Measurements from ENCODE around the gene FIG4. TPM values are rescaled to one million over a fixed set of nuclear protein-coding genes. Genes with fewer than 3 reads are reported as not detected.
"Not testable (repeated sequence)": the region's sequence is repeated elsewhere in the genome, so short reads cannot be mapped to it uniquely, and the experiment has no call there.

FIG4 gene
- polyA plus RNA-seq, 1 donor from 2014 or later: 45.2 TPM

DNA sequence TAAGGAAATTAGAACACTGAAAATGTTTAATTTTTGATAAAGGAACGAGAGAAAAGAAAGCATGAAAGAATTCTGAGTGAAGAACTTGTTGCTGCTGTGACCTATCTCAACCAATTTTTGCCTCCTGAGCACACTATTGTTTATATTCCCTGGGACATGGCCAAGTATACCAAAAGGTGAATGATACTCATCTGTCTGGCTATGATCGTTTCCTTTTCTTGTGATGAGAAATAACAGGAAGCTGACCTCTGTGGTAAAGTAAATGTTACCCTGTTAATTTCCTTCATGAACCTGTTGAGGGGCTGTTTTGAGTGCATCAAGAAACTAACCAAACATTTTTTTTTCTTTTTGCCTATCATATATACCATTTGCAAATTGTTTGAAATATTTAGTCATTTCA lies 69.1 kb downstream of the FIG4 start:
- H3K4me1 Mint-ChIP-seq: peaks cover 8 to 16% (median 16%) of the 10 kb centered on the region in 3 donors
- no peak overlapping the region for H3K4me3 Mint-ChIP-seq
- H3K27me3 Mint-ChIP-seq: no peaks in the 10 kb centered on the region
- peaks cover 3 to 6% (median 3%) of the 10 kb centered on the region in 3 donors for H3K9me3 Mint-ChIP-seq
- peak overlapping the region in 2 of 3 donors; percentile 36 to 81 for H3K27ac Mint-ChIP-seq
- peaks cover 27% of the 10 kb centered on the region for H3K36me3 Mint-ChIP-seq

DNA sequence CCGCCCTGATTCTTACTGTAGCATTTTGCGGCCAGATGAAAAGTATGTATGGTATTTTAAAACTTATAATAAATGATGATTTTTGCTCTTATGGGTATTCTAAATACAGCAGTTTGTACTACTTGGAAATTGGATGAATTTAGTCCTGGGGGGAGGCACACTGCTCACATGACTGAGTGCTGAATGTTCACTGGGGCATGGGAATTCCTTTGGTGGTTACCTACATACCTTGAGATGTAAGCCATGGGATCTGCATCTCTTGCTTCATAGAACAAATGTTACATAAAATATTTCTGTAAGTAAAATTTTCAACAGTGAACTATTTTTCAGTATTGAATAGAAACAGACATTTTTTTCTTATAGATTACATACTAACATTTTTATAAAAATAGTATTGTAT lies 71.1 kb downstream of the FIG4 start:
- H3K36me3 Mint-ChIP-seq: peaks cover 17% of the 10 kb centered on the region
- peaks cover 3 to 4% (median 4%) of the 10 kb centered on the region in 3 donors for H3K9me3 Mint-ChIP-seq
- H3K27me3 Mint-ChIP-seq: no peaks in the 10 kb centered on the region
- peaks cover 6 to 17% (median 16%) of the 10 kb centered on the region in 3 donors for H3K4me1 Mint-ChIP-seq
- no peak overlapping the region for H3K27ac Mint-ChIP-seq
- H3K4me3 Mint-ChIP-seq: no peak overlapping the region

DNA sequence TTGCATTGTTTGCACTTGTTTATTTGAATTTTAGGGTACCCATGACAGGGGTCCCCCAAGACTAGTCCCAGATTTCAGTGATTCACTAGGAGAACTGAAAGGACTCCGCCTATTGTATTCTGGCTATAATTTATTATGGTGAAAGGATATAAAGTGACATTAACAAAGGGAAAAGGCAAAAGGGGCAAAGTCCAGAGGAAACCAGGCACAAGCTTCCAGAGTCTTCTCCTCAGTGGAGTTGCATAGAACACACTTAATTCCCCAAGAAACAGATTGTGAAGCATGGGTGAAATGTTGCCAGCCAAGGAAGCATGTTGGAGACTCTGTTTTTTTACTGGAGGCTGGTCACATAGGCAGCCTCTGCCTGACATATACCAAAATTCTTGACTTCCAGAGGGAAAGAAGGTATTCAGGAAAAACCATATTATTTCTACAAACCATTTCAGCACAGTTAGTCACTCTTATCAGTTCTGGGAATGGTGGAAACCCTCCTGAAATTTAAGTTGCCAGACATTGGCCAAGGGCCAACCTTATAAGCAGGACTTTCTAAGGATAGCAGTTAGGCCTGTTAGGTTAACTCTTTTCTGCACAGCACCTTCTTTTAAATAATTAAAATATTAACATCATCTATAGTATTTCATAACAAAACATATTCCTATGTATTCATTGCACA lies 71.8 kb downstream of the FIG4 start:
- Mint-ChIP-seq H3K36me3 (peaks cover 16% of the 10 kb centered on the region), H3K4me1 (peaks cover 6 to 19% (median 16%) of the 10 kb centered on the region in 3 donors), H3K27me3 (no peaks in the 10 kb centered on the region), H3K27ac (peak overlapping the region in 1 of 3 donors; percentile 57), H3K4me3 (no peak overlapping the region), H3K9me3 (peaks cover 1 to 6% (median 3%) of the 10 kb centered on the region in 3 donors)

DNA sequence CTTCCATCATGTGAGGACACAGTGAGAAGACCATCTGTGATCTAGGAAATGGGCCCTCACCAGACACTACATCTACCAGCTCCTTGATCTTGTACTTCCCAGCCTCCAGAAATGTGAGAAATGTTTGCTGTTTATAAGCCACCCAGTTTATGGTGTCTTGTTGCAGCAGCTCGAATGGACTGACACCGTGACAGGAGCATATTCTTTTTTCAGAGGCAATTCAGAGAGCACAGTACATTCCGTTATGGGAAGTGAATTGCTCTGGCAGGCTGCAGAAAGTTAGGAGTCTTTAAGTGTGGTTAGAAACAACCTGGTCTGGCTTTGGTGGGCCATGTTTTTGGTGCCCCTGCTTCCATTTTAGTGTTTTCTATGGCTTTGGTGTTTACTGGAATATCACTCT lies 75.1 kb downstream of the FIG4 start:
- H3K9me3 Mint-ChIP-seq: peaks cover 0 to 3% (median 0%) of the 10 kb centered on the region in 3 donors
- H3K36me3 Mint-ChIP-seq: peaks cover 14% of the 10 kb centered on the region
- peaks cover 20 to 25% (median 21%) of the 10 kb centered on the region in 3 donors for H3K4me1 Mint-ChIP-seq
- H3K27me3 Mint-ChIP-seq: no peaks in the 10 kb centered on the region
- no peak overlapping the region for H3K27ac Mint-ChIP-seq
- H3K4me3 Mint-ChIP-seq: no peak overlapping the region

DNA sequence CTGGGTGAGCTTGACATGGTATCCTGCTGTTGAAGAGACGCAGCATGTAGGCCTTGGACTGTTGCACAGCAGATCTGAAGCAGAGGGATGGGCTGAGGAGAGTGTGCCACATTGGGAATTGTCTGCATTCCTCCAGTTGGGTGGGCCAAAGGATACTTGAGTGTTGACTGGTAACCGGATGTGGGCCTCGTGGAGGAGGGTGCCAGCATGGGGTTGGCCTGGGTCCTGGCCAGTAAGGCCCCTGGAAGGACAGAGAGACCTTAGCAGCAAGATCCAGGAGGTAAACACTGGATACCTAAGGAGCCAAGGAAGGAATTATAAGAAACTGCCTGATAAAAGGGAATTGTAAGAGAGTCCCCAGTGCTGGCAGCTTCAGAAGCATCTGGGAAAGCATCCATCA lies 76.9 kb downstream of the FIG4 start:
- Mint-ChIP-seq H3K27me3 (no peaks in the 10 kb centered on the region), H3K27ac (no peak overlapping the region), H3K4me3 (peak overlapping the region in 1 of 4 donors; percentile 52), H3K36me3 (peaks cover 16% of the 10 kb centered on the region), H3K9me3 (peaks cover 0 to 7% (median 0%) of the 10 kb centered on the region in 3 donors), H3K4me1 (peaks cover 28 to 32% (median 29%) of the 10 kb centered on the region in 3 donors)

DNA sequence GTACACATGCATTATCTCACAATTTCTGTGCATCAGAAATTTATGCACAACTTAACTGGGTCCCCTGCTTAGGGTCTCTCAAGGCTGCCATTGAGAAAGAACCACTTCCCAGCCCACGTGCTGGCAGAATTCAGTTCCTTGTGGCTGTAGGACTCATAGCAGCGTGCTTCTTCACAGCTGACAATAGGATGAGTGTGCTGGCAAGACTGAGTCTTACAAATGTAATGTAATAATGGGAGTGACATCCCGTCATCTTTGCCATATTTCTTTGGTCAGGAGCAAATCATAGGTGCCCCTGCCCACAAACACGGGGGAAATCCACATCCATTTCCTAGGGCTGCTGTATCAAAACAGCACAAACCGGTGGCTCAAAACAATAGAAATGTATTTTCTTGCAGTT lies 77.4 kb downstream of the FIG4 start:
- no peaks in the 10 kb centered on the region for H3K27me3 Mint-ChIP-seq
- peaks cover 29 to 32% (median 29%) of the 10 kb centered on the region in 3 donors for H3K4me1 Mint-ChIP-seq
- peak overlapping the region in 1 of 3 donors; percentile 53 for H3K27ac Mint-ChIP-seq
- peak overlapping the region in 2 of 4 donors; percentile 84 to 86 for H3K4me3 Mint-ChIP-seq
- H3K36me3 Mint-ChIP-seq: peaks cover 16% of the 10 kb centered on the region
- H3K9me3 Mint-ChIP-seq: peaks cover 0 to 7% (median 0%) of the 10 kb centered on the region in 3 donors

DNA sequence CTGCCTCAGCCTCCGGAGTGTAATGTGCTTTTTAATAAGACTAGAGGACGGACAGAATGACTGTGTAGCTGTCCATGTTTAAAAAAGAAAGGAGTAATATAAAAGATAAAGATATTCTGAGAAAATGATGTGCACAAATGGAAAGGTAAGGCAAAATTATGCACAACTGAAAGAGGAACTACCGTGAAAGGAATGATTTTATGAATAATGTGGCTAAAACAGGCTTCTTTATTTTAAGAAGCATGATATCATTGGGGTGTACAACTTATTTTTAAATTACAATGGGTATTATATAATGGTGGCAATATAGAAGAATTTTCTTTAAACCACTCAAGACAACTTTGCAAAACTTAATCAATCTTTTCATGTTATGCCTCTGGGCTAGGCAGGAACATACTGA lies 78.1 kb downstream of the FIG4 start:
- H3K36me3 Mint-ChIP-seq: peaks cover 16% of the 10 kb centered on the region

DNA sequence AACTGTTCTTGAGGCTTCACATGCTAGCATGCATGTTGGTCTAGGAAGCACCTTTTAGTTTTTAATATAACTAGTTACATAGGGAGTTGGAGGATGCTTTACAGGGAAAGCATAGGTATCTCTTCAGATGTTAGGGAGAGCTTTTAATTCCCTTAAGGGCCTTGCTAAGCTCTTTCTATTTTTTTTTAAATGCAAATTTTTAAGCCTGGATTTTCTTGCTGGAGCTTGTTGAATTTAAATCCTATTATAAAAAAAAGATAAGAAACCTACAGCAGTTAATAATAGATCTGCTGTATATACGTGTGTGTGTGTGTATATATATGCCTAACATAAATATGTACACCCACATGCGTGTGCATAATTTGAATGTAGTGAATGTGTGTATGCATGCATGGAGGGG lies 79.0 kb downstream of the FIG4 start:
- Mint-ChIP-seq H3K4me3 (peak overlapping the region in 2 of 4 donors; percentile 56 to 63), H3K9me3 (peaks cover 0 to 7% (median 0%) of the 10 kb centered on the region in 3 donors), H3K27me3 (no peaks in the 10 kb centered on the region), H3K36me3 (peaks cover 13% of the 10 kb centered on the region), H3K27ac (no peak overlapping the region), H3K4me1 (peaks cover 29 to 32% (median 29%) of the 10 kb centered on the region in 3 donors)

More for the DNA sequence above, 78.1 kb downstream of the FIG4 start:
- H3K4me3 Mint-ChIP-seq: peak overlapping the region; percentile 26 to 86 (median 61)
- H3K4me1 Mint-ChIP-seq: peaks cover 29 to 32% (median 29%) of the 10 kb centered on the region in 3 donors
- peak overlapping the region in 2 of 3 donors; percentile 11 to 53 for H3K27ac Mint-ChIP-seq
- peaks cover 0 to 7% (median 0%) of the 10 kb centered on the region in 3 donors for H3K9me3 Mint-ChIP-seq
- no peaks in the 10 kb centered on the region for H3K27me3 Mint-ChIP-seq

DNA sequence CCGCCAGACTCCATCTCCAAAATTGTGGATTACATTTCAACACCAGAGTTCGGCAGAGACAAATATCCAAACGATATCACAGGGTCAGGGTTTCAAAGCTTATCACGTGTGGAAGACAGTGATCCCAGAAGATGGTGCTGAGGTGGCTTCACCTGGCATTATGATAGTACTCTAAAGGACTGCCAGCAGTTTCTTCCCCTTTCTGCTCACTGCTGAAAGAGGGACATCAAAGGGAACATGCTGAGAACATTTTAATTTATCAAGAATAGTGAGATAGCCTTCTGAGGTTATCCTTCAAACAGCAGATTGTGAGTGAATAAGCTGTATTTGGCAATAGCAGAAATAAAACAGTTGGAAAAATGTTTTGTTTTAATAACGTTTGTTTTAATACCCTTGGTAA lies 79.7 kb downstream of the FIG4 start:
- Mint-ChIP-seq H3K27ac (peak overlapping the region in 1 of 3 donors; percentile 31), H3K9me3 (peaks cover 0 to 7% (median 0%) of the 10 kb centered on the region in 3 donors), H3K4me1 (peaks cover 29 to 34% (median 29%) of the 10 kb centered on the region in 3 donors)

DNA sequence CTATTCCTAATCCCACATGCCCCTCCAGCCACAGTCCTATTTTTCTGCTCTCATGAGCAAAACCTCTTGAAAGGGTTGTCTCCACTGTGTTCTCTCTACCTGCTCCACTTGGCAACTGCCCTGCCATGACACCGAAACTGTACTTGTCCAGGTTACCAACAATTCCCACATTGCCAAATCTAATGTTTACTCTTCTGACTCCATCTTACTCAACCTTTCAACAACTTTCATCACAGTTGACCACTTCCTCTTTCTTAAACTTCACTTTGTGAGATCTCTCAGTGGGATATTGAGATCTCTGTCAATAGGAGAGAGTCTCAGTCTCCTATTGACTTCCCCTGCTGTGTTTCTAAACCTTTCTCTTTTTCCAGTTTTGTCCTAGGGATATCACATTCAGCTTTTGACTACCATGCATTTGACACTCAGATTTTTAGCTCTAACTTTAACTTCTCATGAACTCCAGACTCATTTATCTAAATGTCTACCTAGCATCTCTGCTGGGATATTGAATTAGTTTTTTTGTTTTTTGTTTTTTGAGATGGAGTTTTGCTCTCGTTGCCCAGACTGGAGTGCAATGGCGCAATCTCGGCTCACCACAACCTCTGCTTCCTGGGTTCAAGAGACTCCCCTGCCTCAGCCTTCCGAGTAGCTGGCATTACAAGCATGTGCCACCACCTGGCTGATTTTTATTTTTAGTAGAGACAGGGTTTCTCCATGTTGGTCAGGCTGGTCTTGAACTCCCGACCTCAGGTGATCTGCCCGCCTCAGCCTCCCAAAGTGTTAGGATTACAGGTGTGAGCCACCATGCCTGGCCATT lies 81.1 kb downstream of the FIG4 start:
- H3K36me3 Mint-ChIP-seq: peaks cover 13% of the 10 kb centered on the region
- not testable (repeated sequence) for H3K9me3 Mint-ChIP-seq, H3K27me3 Mint-ChIP-seq
- peak overlapping the region; percentile 7 to 56 (median 30) for H3K4me3 Mint-ChIP-seq
- H3K4me1 Mint-ChIP-seq: peaks cover 33 to 39% (median 36%) of the 10 kb centered on the region in 3 donors
- peak overlapping the region; percentile 2 to 87 (median 31) for H3K27ac Mint-ChIP-seq

More for the DNA sequence above, 79.7 kb downstream of the FIG4 start:
- Mint-ChIP-seq H3K27me3 (no peaks in the 10 kb centered on the region), H3K4me3 (peak overlapping the region in 2 of 4 donors; percentile 56 to 84), H3K36me3 (peaks cover 13% of the 10 kb centered on the region)

DNA sequence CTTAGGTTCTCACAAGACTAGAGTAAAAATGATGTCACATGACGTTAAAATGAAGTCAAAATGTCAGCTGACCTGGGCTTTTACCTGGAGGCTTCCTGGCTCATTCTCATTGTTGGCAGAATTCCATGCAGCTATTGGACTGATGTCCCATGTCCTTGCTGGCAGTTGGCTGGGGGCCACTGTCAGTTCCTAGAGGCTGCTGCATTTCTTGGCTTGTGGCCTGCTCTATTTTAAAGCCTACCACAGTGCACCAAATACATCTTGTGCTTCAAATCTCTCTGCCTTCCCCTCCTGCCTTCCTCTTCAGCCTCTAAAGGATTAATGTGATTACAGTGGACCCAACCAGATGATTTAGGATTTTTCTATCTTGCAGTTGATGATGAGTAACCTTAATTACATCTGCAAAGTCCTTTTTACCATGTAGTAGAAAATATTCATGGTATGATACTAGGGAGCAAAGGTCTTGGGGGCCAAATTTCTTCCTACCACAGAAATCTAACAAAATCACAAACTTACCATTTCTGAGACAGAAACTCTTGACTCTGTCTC lies 81.9 kb downstream of the FIG4 start:
- H3K9me3 Mint-ChIP-seq: peaks cover 0 to 4% (median 0%) of the 10 kb centered on the region in 3 donors
- no peak overlapping the region for H3K27ac Mint-ChIP-seq
- H3K4me3 Mint-ChIP-seq: no peak overlapping the region
- no peaks in the 10 kb centered on the region for H3K27me3 Mint-ChIP-seq
- peaks cover 32 to 36% (median 36%) of the 10 kb centered on the region in 3 donors for H3K4me1 Mint-ChIP-seq
- peaks cover 12% of the 10 kb centered on the region for H3K36me3 Mint-ChIP-seq

DNA sequence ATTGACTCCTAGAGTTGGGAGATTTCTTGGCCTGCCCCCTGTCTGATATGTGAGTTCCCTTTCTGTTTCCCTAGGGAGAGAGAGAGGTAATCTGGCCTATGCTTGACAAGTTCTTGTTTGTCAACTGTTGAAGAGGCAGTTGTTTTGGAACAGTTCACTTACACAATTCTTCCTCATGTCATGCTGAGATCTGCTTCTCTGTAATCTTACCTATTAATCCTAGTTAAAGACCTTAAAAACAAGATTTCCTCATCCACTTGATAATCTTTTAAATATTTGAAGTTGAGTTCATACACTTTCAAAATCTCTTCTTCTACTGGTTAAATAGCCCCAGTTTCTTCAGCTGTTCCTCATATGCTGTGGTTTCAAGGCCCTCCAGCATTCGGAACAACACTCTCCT lies 89.9 kb downstream of the FIG4 start:
- H3K4me3 Mint-ChIP-seq: no peak overlapping the region
- H3K9me3 Mint-ChIP-seq: no peaks in the 10 kb centered on the region
- peaks cover 12% of the 10 kb centered on the region for H3K36me3 Mint-ChIP-seq
- H3K27ac Mint-ChIP-seq: peak overlapping the region in 1 of 3 donors; percentile 28
- H3K27me3 Mint-ChIP-seq: no peaks in the 10 kb centered on the region
- H3K4me1 Mint-ChIP-seq: peaks cover 8 to 13% (median 9%) of the 10 kb centered on the region in 3 donors

DNA sequence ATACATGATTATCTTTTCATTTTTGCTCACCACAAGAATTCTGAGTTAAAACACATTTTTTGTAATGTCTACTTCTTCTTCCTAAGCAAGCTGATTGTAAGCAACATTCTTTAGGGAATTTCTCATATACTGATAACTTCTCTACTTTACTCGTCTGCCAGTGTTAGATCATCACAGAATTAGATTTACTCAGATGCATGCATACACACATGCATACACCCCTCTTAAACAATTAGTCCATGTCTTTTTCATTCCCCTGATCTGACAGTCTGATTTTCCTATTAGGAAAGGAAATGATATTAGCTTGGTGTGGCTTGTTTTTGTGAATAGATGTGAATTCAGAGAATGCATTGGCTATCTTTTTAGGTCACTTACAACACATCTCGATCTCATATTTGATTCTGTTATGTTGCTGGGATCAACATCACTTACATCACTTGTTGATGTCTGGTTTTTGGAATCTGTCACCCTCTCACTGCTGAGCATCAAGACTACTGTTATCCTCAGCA lies 91.4 kb downstream of the FIG4 start:
- Mint-ChIP-seq H3K9me3 (no peaks in the 10 kb centered on the region), H3K36me3 (peaks cover 9% of the 10 kb centered on the region), H3K27ac (no peak overlapping the region)

DNA sequence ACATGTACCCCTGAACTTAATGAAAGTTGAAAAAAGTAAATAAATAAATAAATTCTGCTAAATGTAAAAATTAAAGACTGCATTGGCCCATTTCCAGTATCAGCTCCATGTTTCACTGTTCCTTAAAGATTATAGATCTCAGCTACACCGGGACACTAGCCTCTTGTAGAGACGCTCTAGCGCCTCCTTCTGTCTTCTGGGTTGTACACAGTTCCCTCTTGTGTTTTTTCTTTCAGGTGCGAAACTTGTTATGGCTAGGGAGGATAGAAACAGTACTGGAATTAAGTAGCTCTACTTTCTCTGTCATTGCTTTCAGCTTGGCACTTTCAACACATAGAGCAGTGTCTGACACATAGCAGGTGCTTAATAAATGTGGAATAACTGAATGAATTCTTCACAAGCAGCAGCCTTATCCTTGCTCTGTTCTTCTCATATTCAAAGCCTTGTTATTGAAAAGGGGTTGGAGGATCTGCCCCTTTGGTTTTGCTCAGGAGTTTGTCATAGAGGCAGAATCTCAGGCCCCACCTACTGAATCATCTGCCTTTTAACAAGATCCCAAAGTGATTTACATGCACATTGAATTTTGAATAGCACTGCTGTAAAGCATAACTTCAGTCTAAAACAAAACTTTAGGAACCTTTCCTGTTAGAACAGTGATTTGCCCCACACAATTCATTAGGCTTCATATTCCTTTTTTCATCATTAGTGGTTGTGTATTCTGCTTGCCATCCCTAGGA lies 92.3 kb downstream of the FIG4 start:
- no peak overlapping the region for H3K27ac Mint-ChIP-seq
- no peaks in the 10 kb centered on the region for H3K9me3 Mint-ChIP-seq
- no peaks in the 10 kb centered on the region for H3K27me3 Mint-ChIP-seq
- H3K36me3 Mint-ChIP-seq: peaks cover 8% of the 10 kb centered on the region
- H3K4me1 Mint-ChIP-seq: peaks cover 5 to 7% (median 7%) of the 10 kb centered on the region in 3 donors
- no peak overlapping the region for H3K4me3 Mint-ChIP-seq

More for the DNA sequence above, 91.4 kb downstream of the FIG4 start:
- no peaks in the 10 kb centered on the region for H3K27me3 Mint-ChIP-seq
- H3K4me3 Mint-ChIP-seq: no peak overlapping the region
- H3K4me1 Mint-ChIP-seq: peaks cover 5 to 7% (median 7%) of the 10 kb centered on the region in 3 donors

Data from IgD-negative memory B cell (primary cell).